Fibroblast of villous mesenchyme (primary cell): ENCODE measurements around the gene RPL32. TPM values are rescaled to one million over a fixed set of nuclear protein-coding genes. Genes with fewer than 3 reads are reported as not detected.
"Not testable (repeated sequence)": the region's sequence is repeated elsewhere in the genome, so short reads cannot be mapped to it uniquely, and the experiment has no call there.

Experiments
- DNase-seq: peaks from one replicate; pipeline ENCODE4 v3.0.0-alpha.2; 2010; ENCODE audit warnings: low read depth
- H3K4me3 ChIP-seq: 2 replicates; pipeline ENCODE4 v1.5.1; 2011; ENCODE audit warnings: low read depth, mild to moderate bottlenecking, low read length
- CTCF ChIP-seq: IDR thresholded peaks from 2 replicates; pipeline ENCODE4 v1.5.1; 2012; ENCODE audit warnings: low read depth, mild to moderate bottlenecking, low read length; ENCODE audit not compliant: insufficient read depth
- small RNA-seq: library from RNA; depleted of rRNA; stranded (forward); fragments of <200 nt; gene quantifications from one replicate; pipeline ENCODE3, GENCODE V24; 2012
- total RNA-seq: library from RNA; depleted of rRNA; stranded (reverse); fragments of >200 nt; gene quantifications from 2 replicates; pipeline ENCODE4 v1.2.3, GENCODE V29; 2012

Gene RPL32
- total RNA-seq, 1 donor: 739 TPM

DNA sequence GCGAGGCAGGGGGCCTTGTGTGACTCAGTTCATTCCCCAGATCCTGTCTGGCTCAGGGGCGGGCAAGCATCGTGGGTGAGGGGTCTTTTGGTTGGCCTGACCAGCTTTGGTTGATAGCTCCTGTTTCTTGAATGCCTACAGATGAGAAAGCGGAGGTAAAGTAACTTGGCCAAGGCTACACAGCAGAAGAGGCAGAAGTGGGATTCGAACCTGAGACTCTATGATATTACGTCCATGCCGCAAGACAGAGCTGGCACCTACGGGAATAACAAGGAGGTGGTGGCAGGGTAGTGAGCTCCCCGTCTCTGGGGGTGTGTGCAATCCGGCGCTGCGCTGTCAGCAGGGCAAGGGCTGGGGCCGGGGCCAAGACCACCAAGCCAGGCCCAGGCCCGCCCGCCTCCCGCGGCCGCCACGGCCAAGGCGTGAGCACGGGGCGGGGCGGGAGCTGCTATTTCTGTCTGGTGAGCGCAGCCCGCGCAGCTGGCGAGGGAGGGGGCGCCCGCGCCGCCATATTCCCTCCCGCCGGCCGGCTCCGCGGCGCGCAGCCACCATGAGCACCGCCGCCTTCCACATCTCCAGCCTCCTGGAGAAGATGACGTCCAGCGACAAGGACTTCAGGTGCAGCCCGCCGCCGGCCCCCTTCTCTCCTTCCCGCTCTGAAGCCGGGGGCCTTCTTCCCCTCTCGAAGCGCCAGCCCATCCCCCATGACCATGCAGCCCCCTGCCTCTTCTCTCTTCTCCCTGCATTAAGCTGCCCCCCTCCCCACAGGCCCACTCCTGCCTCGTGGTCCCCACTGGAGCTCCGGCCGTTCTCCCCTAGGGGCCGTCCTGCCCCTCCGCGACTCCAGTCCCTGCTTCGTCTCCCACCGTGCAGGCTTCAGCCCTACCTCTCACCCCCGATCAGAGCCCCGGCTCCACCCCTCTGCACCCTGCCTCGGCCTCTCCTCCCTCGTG lies 44.9 kb downstream of the RPL32 start, which contains the start of gene CAND2:
Gene CAND2, plus strand, starts transcription at position 510 of the 953 bp plus-strand sequence. Its CDS starts 41 bp downstream, at position 551.
- peak within 1 kb of the TSS; percentile 67 for H3K4me3 ChIP-seq
- TF ChIP-seq CTCF: no peak
- peak; percentile 42 for DNase-seq

DNA sequence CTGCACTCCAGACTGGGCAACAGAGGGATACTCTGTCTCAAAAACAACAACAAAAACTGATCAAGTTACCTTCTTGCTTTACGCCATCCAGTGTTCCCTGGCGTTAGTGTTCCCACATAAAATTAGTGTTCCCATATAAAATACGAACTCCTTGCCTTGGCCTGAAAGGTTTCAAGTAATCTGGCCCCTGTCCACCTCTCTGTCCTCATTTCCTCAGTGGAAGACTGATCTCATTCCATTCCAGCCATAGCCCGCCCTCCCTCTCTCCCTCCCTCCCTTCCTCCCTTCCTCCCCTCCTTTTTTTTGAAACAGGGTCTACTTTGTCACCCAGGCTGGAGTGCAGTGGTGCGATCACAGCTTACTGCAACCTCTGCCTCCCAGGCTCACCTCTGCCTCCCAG lies 47.7 kb downstream of the RPL32 start:
- TF ChIP-seq CTCF: no peak
- no peak overlapping the region for H3K4me3 ChIP-seq
- DNase-seq: no peak

GRCh38 chr3:12791430-12791829 lies 49.9 kb downstream of the RPL32 start:
- no peak overlapping the region for H3K4me3 ChIP-seq
- no peak for TF ChIP-seq CTCF
- DNase-seq: no peak

DNA sequence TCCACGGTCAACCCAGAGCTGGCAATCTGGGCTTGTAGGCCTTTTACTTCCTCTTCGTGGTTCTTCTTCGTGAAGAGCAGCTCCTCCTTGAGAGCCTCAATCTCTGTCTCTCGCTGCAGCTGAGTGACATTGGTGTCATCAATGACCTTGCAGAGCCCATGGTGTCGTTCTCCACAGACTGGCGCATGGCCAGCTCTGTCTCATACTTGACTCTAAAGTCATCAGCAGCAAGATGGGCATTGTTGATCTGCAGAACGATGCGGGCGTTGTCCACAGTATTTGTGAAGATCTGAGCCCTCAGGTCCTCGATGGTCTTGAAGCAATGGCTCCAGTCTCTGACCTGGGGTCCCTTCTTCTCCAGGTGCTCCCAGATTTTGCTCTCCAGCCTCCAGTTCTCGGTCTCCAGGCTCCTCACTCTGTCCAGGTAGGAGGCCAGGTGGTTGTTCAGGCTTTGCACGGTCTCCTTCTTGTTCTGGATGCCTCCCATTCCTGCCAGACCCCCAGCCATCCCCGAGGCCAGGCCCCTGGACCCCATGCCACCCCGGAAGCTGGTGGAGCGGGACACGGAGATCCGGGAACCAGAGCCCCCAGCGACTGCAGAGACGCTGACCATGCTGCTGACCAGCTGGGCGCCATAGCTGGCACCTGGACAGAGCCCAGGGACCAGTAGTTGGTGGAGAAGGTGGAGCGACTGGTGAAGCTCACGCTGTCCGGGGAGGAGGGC lies 53.2 kb downstream of the RPL32 start:
- DNase-seq, H3K4me3 ChIP-seq: not testable (repeated sequence)

DNA sequence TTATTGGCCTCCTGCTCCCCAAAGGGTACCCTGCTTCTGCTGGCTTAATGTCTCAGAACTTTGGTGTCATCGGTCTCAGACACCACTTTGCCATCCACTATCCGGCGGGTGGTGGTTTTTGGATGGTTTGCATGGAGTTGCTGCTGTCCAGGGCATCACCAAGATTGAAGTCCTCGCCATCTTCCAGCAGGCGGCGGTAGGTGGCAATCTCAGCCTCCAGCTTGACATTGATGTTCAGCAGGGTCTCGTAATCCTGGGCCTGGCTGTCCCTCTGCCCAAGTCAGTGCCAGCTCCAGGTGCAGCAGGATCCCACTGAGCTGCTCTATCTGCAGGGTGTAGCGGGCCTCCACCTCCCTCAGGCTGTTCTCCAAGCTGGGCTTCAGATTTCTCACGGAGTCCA lies 54.0 kb downstream of the RPL32 start:
- peak; percentile 40 for DNase-seq
- H3K4me3 ChIP-seq: not testable (repeated sequence)
- peak; percentile 54 for TF ChIP-seq CTCF

- H3K4me3 ChIP-seq: no peak overlapping the region
- TF ChIP-seq CTCF: no peak
- DNase-seq: no peak
Observed at GRCh38 chr3:12785096-12785495, 56.3 kb downstream of the RPL32 start.

Small RNAs within 50 kb of the gene (small RNA-seq; reads per million reads assigned to genes)
- gene AC034198.1: not detected

Other genes with a start within 250 kb of the RPL32 start
- 86.7 and 111 TPM in 2 replicates for gene RAF1, start 177.4 kb downstream of the RPL32 start, total RNA-seq
- gene TMEM40, start 82.3 kb downstream of the RPL32 start, total RNA-seq: under 0.01 TPM in 1 of 2 replicates, not detected in the other
- gene CAND2, start 44.9 kb downstream of the RPL32 start, total RNA-seq: 4.7 and 6.1 TPM in 2 replicates
- 19.9 and 25.8 TPM in 2 replicates for gene IQSEC1, start 231.9 kb upstream of the RPL32 start, total RNA-seq